Smooth muscle cell (in vitro differentiated cells): ENCODE data around the gene BOLL. TPM values are rescaled to one million over a fixed set of nuclear protein-coding genes. Genes with fewer than 3 reads are reported as not detected.

Experiments used
- DNase-seq: peaks from one replicate; lab custom pipeline; 2025; ENCODE audit not compliant: unreplicated experiment; lab: John Stamatoyannopoulos, UW
- H2AFZ ChIP-seq: fragments of 200-600 bp; sonication (generic); 2 replicates; pipeline ENCODE4 v1.6.0; 2016; ENCODE audit warnings: antibody characterized with exemption, low read depth, mild to moderate bottlenecking
- H3F3A ChIP-seq: fragments of 200-600 bp; sonication (generic); 2 replicates; pipeline ENCODE4 v1.6.0; 2017; ENCODE audit warnings: antibody characterized with exemption, low read depth
- H3K27ac ChIP-seq: fragments of 200-600 bp; sonication (generic); 2 replicates; pipeline ENCODE4 v1.5.1; 2016; ENCODE audit warnings: low read depth, mild to moderate bottlenecking
- H3K27me3 ChIP-seq: fragments of 200-600 bp; sonication (generic); 2 replicates; pipeline ENCODE4 v1.6.1; 2016; ENCODE audit warnings: low read depth, mild to moderate bottlenecking
- H3K36me3 ChIP-seq: fragments of 200-600 bp; sonication (generic); 2 replicates; pipeline ENCODE4 v1.5.1; 2016; ENCODE audit warnings: low read depth
- H3K4me1 ChIP-seq: fragments of 200-600 bp; sonication (generic); 2 replicates; pipeline ENCODE4 v1.5.1; 2016; ENCODE audit warnings: low read depth
- H3K4me2 ChIP-seq: fragments of 200-600 bp; sonication (generic); 2 replicates; pipeline ENCODE4 v1.6.0; 2016; ENCODE audit warnings: mild to moderate bottlenecking
- H3K4me3 ChIP-seq: fragments of 200-600 bp; sonication (generic); 2 replicates; pipeline ENCODE4 v1.5.1; 2016; ENCODE audit warnings: mild to moderate bottlenecking
- H3K79me2 ChIP-seq: fragments of 200-600 bp; sonication (generic); 2 replicates; pipeline ENCODE4 v1.6.0; 2016; ENCODE audit warnings: low read depth, mild to moderate bottlenecking
- H3K9ac ChIP-seq: fragments of 200-600 bp; sonication (generic); 2 replicates; pipeline ENCODE4 v1.6.0; 2016; ENCODE audit warnings: low read depth
- H3K9me3 ChIP-seq: fragments of 200-600 bp; sonication (generic); replicated peaks from 2 replicates; pipeline ENCODE4 v1.5.1; 2016; ENCODE audit warnings: low read depth
- H4K20me1 ChIP-seq: fragments of 200-600 bp; sonication (generic); 2 replicates; pipeline ENCODE4 v1.6.0; 2016; ENCODE audit warnings: low read depth
- CTCF ChIP-seq: fragments of 200-600 bp; sonication (generic); IDR thresholded peaks from 2 replicates; pipeline ENCODE4 v1.5.1; 2017; ENCODE audit warnings: borderline replicate concordance, mild to moderate bottlenecking, antibody characterized with exemption; ENCODE audit not compliant: insufficient read depth, poor library complexity, severe bottlenecking
- WGBS: methylation state at CpG from one replicate; pipeline ENCODE4 v1.1.7; 2016; ENCODE audit warnings: low lambda C conversion rate; 5-methylcytosine and 5-hydroxymethylcytosine counted together
- polyA plus RNA-seq: library from polyadenylated mRNA; unstranded; fragments of >200 nt; fragmentation: Nextera tagmentation; extraction: Ambion mirVana; gene quantifications from 2 replicates; pipeline ENCODE4 v1.2.1, GENCODE V29; 2016
- total RNA-seq: library from RNA; depleted of rRNA; stranded (reverse); fragments of >200 nt; gene quantifications from 2 replicates; pipeline ENCODE4 v1.2.3, GENCODE V29; 2014

BOLL gene
- total and polyA plus RNA-seq, 2 experiments from 2014 or later, result not detected

DNA sequence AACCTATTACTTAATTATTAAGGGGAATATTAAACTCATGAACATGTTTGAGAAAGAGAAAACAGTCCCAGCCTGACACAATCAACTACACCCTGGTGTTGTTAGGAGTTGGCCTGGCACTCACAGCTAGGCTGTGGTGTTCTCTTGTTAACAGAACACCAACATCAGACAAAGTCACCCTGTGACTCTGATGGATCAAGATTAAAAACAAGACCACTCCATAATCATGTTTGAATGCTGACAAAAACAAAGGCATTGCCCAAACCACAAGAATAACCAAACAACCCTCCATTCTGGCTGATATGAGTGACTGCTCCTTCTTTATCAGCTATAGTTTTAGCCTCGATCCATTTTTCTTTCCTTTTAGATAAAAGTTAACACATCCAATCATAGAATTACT, 3.0 kb downstream of the BOLL start:
- no peak for DNase-seq
- Histone ChIP-seq H3K4me3 (no peak overlapping the region), H3K9ac (no peak overlapping the region), H3K4me2 (no peak overlapping the region), H3K27ac (no peak overlapping the region), H3F3A (no peaks in the 10 kb centered on the region), H3K4me1 (peaks cover 7% of the 10 kb centered on the region), H2AFZ (no peak overlapping the region), H3K9me3 (no peaks in the 10 kb centered on the region), H3K36me3 (no peaks in the 10 kb centered on the region), H3K79me2 (no peaks in the 10 kb centered on the region), H3K27me3 (peaks cover 27% of the 10 kb centered on the region), H4K20me1 (no peaks in the 10 kb centered on the region)
- 47% methylated on average over 1 of the region's 1 CpG for WGBS
- no peak for TF ChIP-seq CTCF

- Histone ChIP-seq H4K20me1 (no peaks in the 10 kb centered on the region), H3K9me3 (no peaks in the 10 kb centered on the region), H3K27ac (no peak overlapping the region), H3K4me3 (no peak overlapping the region), H3K4me2 (no peak overlapping the region), H3K4me1 (no peaks in the 10 kb centered on the region), H3K9ac (no peak overlapping the region), H3F3A (no peaks in the 10 kb centered on the region), H3K79me2 (no peaks in the 10 kb centered on the region), H3K36me3 (no peaks in the 10 kb centered on the region), H3K27me3 (peaks cover 6% of the 10 kb centered on the region), H2AFZ (no peak overlapping the region)
- no peak for TF ChIP-seq CTCF
- DNase-seq, result no peak
Observed at GRCh38 chr2:197779261-197779660, 5.9 kb downstream of the BOLL start.

DNA sequence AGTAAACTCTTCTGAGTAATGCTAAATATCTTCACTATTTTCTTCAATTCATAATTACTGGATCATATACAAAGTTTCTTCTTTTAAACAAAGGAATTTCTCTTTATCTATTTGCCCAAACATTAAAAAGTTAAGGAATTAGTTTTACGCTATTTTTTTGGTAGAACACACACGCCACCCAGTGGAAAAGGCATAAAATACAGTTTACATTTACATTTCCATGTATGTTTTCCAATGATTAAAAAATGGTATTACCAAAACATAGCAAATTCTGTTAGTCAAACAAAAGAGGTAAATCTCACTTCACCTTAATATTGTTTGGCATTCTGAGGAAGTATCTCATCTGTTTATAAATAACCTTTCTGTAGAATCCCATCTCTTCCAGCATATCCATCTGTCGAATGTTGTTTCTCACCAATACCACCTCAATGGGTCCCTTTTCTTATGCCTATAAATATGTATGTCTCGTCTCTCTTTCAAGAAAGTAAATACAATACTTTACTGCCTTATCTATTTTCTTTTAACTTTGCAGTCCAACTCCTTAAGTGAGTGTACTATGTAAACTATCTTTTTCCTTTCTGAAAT, 7.2 kb downstream of the BOLL start:
- no peaks in the 10 kb centered on the region for H3K4me1 ChIP-seq
- H2AFZ ChIP-seq, result no peak overlapping the region
- WGBS, result 24% methylated on average over 4 of the region's 4 CpGs
- no peak overlapping the region for H3K9ac ChIP-seq
- no peak overlapping the region for H3K4me2 ChIP-seq
- H3K9me3 ChIP-seq, result no peaks in the 10 kb centered on the region
- H3K4me3 ChIP-seq, result no peak overlapping the region
- H3K27ac ChIP-seq, result no peak overlapping the region
- TF ChIP-seq CTCF, result peak; percentile 82
- no peaks in the 10 kb centered on the region for H4K20me1 ChIP-seq
- no peaks in the 10 kb centered on the region for H3K27me3 ChIP-seq
- no peaks in the 10 kb centered on the region for H3K36me3 ChIP-seq
- no peak for DNase-seq
- no peaks in the 10 kb centered on the region for H3F3A ChIP-seq
- no peaks in the 10 kb centered on the region for H3K79me2 ChIP-seq

DNA sequence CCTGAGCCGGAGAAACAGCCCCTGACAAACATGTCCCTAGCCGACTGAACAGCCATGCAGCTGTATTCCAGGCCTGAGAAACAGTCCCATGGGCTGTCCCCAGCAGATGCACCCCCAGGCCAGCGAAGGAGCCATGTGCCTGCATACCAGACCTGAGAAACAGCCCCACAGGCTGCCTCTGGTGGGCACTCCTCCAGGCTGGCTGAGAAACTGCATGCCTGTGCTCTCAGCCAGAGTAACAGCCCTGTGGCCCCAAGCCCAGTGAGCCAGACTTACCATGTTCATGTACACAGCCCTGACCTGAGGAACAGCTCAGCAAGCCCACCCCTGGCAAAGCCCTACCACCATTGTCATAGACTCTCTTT, 24.8 kb downstream of the BOLL start:
- Histone ChIP-seq H4K20me1 (no peaks in the 10 kb centered on the region), H3K79me2 (no peaks in the 10 kb centered on the region), H3K9me3 (peaks cover 7% of the 10 kb centered on the region), H3K9ac (no peak overlapping the region), H3K4me2 (no peak overlapping the region), H3K4me3 (no peak overlapping the region), H3K36me3 (no peaks in the 10 kb centered on the region), H3F3A (no peaks in the 10 kb centered on the region), H3K27ac (no peak overlapping the region), H2AFZ (no peak overlapping the region), H3K4me1 (no peaks in the 10 kb centered on the region), H3K27me3 (no peaks in the 10 kb centered on the region)
- no peak for TF ChIP-seq CTCF
- WGBS, result 85% methylated on average over 3 of the region's 3 CpGs
- no peak for DNase-seq
